NB4 (cell line): ENCODE measurements around the gene EIF4G3.

Experiments
- POLR2A ChIP-seq: IDR thresholded peaks from 2 replicates; pipeline ENCODE4 v1.6.1; 2011; ENCODE audit warnings: mild to moderate bottlenecking; ENCODE audit not compliant: insufficient read length; ENCODE audit errors: extremely low read depth
- TF ChIP-seq, protein P1 (sequence below): IDR thresholded peaks from one replicate; pipeline ENCODE4 v1.5.1; 2012; ENCODE audit warnings: low read depth, low read length
- TF ChIP-seq, protein P2 (sequence below): IDR thresholded peaks from 2 replicates; pipeline ENCODE4 v1.6.1; 2011; ENCODE audit warnings: low read depth, low read length

DNA sequence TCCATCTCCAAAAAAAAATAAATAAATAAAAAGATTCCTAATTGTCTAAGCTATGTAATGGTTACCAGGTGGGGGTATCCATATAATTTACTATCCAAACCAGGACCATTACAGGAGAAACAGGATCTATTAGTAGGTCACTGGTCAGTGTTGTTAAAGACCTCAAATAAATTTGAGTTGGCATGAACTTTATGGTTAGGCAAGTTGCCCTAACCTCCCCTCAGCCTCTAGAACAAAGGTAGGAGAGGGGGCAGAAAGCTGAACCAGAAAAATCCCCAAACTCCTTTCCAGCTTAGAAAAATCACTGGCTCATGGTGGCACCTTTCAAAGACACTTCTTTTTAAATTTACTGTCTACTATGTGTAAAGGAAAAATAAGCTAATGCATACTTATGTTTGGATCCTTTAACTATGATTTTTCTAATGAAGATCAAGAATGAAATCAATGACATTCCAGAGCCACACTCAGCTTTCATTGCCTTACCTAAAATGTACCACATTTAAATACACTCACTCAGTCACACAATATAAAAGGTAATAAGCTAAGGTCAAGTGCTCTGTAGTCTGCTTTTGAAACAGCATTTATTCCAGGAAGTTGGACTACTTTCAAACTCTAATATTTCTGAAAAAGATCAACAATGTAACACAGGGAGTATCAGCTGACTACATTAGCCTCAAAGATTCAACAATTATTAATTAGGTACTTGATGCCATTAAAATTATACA is 13.8 kb downstream of the EIF4G3 start:
- TF ChIP-seq, protein P1, sequence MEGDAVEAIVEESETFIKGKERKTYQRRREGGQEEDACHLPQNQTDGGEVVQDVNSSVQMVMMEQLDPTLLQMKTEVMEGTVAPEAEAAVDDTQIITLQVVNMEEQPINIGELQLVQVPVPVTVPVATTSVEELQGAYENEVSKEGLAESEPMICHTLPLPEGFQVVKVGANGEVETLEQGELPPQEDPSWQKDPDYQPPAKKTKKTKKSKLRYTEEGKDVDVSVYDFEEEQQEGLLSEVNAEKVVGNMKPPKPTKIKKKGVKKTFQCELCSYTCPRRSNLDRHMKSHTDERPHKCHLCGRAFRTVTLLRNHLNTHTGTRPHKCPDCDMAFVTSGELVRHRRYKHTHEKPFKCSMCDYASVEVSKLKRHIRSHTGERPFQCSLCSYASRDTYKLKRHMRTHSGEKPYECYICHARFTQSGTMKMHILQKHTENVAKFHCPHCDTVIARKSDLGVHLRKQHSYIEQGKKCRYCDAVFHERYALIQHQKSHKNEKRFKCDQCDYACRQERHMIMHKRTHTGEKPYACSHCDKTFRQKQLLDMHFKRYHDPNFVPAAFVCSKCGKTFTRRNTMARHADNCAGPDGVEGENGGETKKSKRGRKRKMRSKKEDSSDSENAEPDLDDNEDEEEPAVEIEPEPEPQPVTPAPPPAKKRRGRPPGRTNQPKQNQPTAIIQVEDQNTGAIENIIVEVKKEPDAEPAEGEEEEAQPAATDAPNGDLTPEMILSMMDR: no peak
- TF ChIP-seq POLR2A: no peak
- TF ChIP-seq, protein P2, sequence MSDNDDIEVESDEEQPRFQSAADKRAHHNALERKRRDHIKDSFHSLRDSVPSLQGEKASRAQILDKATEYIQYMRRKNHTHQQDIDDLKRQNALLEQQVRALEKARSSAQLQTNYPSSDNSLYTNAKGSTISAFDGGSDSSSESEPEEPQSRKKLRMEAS: no peak
